ENCODE data around the gene ACADSB. TPM values are rescaled to one million over a fixed set of nuclear protein-coding genes. Genes with fewer than 3 reads are reported as not detected.

ACADSB gene
- 4.8 and 5.2 TPM in 2 replicates for total RNA-seq

GRCh38 chr10:123008355-123009104 is at the start of gene ACADSB, which contains the start of gene IKZF5:
Gene ACADSB, plus strand, starts transcription at chr10:123009006. Its CDS starts 24 bp downstream, at chr10:123009030.
Gene IKZF5, minus strand, starts transcription at chr10:123008795. Its CDS starts 10,170 bp downstream, at chr10:122998625.

GRCh38 chr10:122980209-122981065 is 28.4 kb upstream of the ACADSB start, which contains the start of gene PSTK:
Gene PSTK, plus strand, starts transcription at chr10:122980401. Its CDS starts 79 bp downstream, at chr10:122980480.

Other genes starting within 250 kb of the ACADSB start
- 0.23 and 0.30 TPM in 2 replicates for gene CUZD1, start 163.1 kb upstream of the ACADSB start, total RNA-seq
- 2.1 and 4.6 TPM in 2 replicates for gene FAM24B, start 129.4 kb upstream of the ACADSB start, total RNA-seq
- not detected in 2 replicates for gene FAM24A, start 98.4 kb upstream of the ACADSB start, total RNA-seq
- 11.0 and 17.3 TPM in 2 replicates for gene C10orf88, start 54.8 kb upstream of the ACADSB start, total RNA-seq
- 4.8 and 5.0 TPM in 2 replicates for gene PSTK, start 28.6 kb upstream of the ACADSB start, total RNA-seq
- gene IKZF5, start 211 bp upstream of the ACADSB start, total RNA-seq: 3.3 and 4.8 TPM in 2 replicates
- gene HMX3, start 127.0 kb downstream of the ACADSB start, total RNA-seq: not detected in 2 replicates
- gene HMX2, start 139.1 kb downstream of the ACADSB start, total RNA-seq: not detected in 2 replicates
- 89.4 and 157 TPM in 2 replicates for gene BUB3, start 145.4 kb downstream of the ACADSB start, total RNA-seq

Data from smooth muscle cell of the umbilical artery (primary cell).